Fibroblast of lung (primary cell): ENCODE measurements around the gene AK9. TPM values are rescaled to one million over a fixed set of nuclear protein-coding genes. Genes with fewer than 3 reads are reported as not detected.
"Not testable (repeated sequence)": the region's sequence is repeated elsewhere in the genome, so short reads cannot be mapped to it uniquely, and the experiment has no call there.

ENCODE experiments used
- DNase-seq, 2 donors: peaks; one replicate each; pipeline versions ENCODE4 v3.0.0 to v3.0.0-alpha.2; 2010; ENCODE audit warnings: low read depth in 2 of 2
- H2AFZ ChIP-seq: 2 replicates; pipeline ENCODE4 v1.5.1; 2012; ENCODE audit warnings: low read length, control low read depth, inconsistent platforms
- H3K27ac ChIP-seq: 2 replicates; pipeline ENCODE4 v1.5.1; 2011; ENCODE audit warnings: low read length, control low read depth; ENCODE audit not compliant: insufficient read depth
- H3K27me3 ChIP-seq: 2 replicates; pipeline ENCODE4 v1.5.1; 2011; ENCODE audit warnings: mild to moderate bottlenecking, low read length; ENCODE audit not compliant: control insufficient read depth, insufficient read depth
- H3K36me3 ChIP-seq: 2 replicates; pipeline ENCODE4 v1.5.1; 2011; ENCODE audit warnings: low read length; ENCODE audit not compliant: control insufficient read depth, insufficient read depth
- H3K4me1 ChIP-seq: 2 replicates; pipeline ENCODE4 v1.5.1; 2011; ENCODE audit warnings: low read length; ENCODE audit not compliant: control insufficient read depth, insufficient read depth; ENCODE audit errors: extremely low read depth
- H3K4me2 ChIP-seq: 2 replicates; pipeline ENCODE4 v1.5.1; 2011; ENCODE audit warnings: low read length, control low read depth; ENCODE audit not compliant: insufficient read depth; ENCODE audit errors: extremely low read depth
- H3K4me3 ChIP-seq, 4 experiments: fragments of 200-600 bp in 1 of 4; sonication (generic) in 1 of 4; replicated peaks in 1 of 4; 2 replicates each; pipeline ENCODE4 v1.5.1; 2011 to 2016; ENCODE audit warnings: low read length in 4 of 4, low read depth in 3 of 4, mild to moderate bottlenecking in 3 of 4, control low read depth in 2 of 4, inconsistent platforms in 1 of 4, mixed read lengths in 1 of 4; ENCODE audit not compliant: insufficient read depth in 1 of 4; ENCODE audit errors: control extremely low read depth in 1 of 4
- H3K79me2 ChIP-seq: 2 replicates; pipeline ENCODE4 v1.5.1; 2012; ENCODE audit warnings: mild to moderate bottlenecking, low read length, inconsistent platforms; ENCODE audit not compliant: control insufficient read depth, insufficient read depth
- H3K9ac ChIP-seq: 2 replicates; pipeline ENCODE4 v1.5.1; 2011; ENCODE audit warnings: mild to moderate bottlenecking, low read length, control low read depth; ENCODE audit not compliant: insufficient read depth
- H3K9me3 ChIP-seq: 2 replicates; pipeline ENCODE4 v1.5.1; 2012; ENCODE audit warnings: low read depth, low read length; ENCODE audit not compliant: control insufficient read depth, insufficient read depth
- H4K20me1 ChIP-seq: 2 replicates; pipeline ENCODE4 v1.5.1; 2011; ENCODE audit warnings: low read length; ENCODE audit not compliant: control insufficient read depth, insufficient read depth; ENCODE audit errors: extremely low read depth
- CTCF ChIP-seq, 2 donors: IDR thresholded peaks in 1 of 2; conservative IDR thresholded peaks in 1 of 2; 1 replicate in 1 of 2; 2 replicates in 1 of 2; pipeline ENCODE4 v1.5.1; 2011 to 2012; ENCODE audit warnings: low read length in 2 of 2, control low read depth in 1 of 2, inconsistent platforms in 1 of 2, low read depth in 1 of 2, mild to moderate bottlenecking in 1 of 2
- EZH2 ChIP-seq: IDR thresholded peaks from 2 replicates; pipeline ENCODE4 v1.5.1; 2012; ENCODE audit warnings: low read length, control low read depth, mild to moderate bottlenecking; ENCODE audit errors: missing control alignments
- polyA plus RNA-seq, 2 donors: library from polyadenylated mRNA; depleted of rRNA in 1 of 2; stranded (reverse) in 1 of 2; unstranded in 1 of 2; fragments of >200 nt; gene quantifications; 2 replicates each; pipeline ENCODE4 v1.2.1, GENCODE V29; 2011 to 2012; ENCODE audit warnings: missing spikeins in 1 of 2
- total RNA-seq: library from RNA; depleted of rRNA; stranded (reverse); fragments of >200 nt; gene quantifications from 2 replicates; pipeline ENCODE4 v1.2.1, GENCODE V29; 2014

AK9 gene
- total and polyA plus RNA-seq, 2 donors (not counting 1 experiment from before 2014, with no cell fraction given) = 4.5 to 10.4 TPM

- Histone ChIP-seq H3K9ac (no peak overlapping the region), H3K79me2 (no peaks in the 10 kb centered on the region), H3K4me1 (no peaks in the 10 kb centered on the region), H3K9me3 (no peaks in the 10 kb centered on the region), H3K36me3 (peaks cover 14% of the 10 kb centered on the region), H3K27ac (no peak overlapping the region), H3K27me3 (no peaks in the 10 kb centered on the region), H3K4me3 (no peak overlapping the region), H4K20me1 (no peaks in the 10 kb centered on the region), H3K4me2 (no peak overlapping the region), H2AFZ (no peak overlapping the region)
- TF ChIP-seq CTCF (conservative IDR thresholded peaks at IDR 0.05 in 1 of 2, IDR thresholded peaks at IDR 0.05 in 1 of 2; ENCODE audit: low read depth in 1 of 2, low read length in 2 of 2) (no peak), EZH2 (no peak)
- DNase-seq = no peak
Observed at GRCh38 chr6:109466212-109466923, 224.6 kb downstream of the AK9 start.

- Histone ChIP-seq H2AFZ (no peak overlapping the region), H3K27ac (no peak overlapping the region), H3K9ac (no peak overlapping the region), H4K20me1 (no peaks in the 10 kb centered on the region), H3K4me3 (no peak overlapping the region), H3K79me2 (no peaks in the 10 kb centered on the region), H3K4me2 (no peak overlapping the region), H3K9me3 (no peaks in the 10 kb centered on the region), H3K4me1 (no peaks in the 10 kb centered on the region), H3K36me3 (peaks cover 12% of the 10 kb centered on the region), H3K27me3 (no peaks in the 10 kb centered on the region)
- no peak for DNase-seq
- TF ChIP-seq EZH2 (no peak), CTCF (conservative IDR thresholded peaks at IDR 0.05 in 1 of 2, IDR thresholded peaks at IDR 0.05 in 1 of 2; ENCODE audit: low read depth in 1 of 2, low read length in 2 of 2) (no peak)
Observed at GRCh38 chr6:109465772-109466171, 225.2 kb downstream of the AK9 start.

GRCh38 chr6:109461733-109462526 is 229.1 kb downstream of the AK9 start:
- Histone ChIP-seq H3K36me3 (peaks cover 6% of the 10 kb centered on the region), H3K79me2 (no peaks in the 10 kb centered on the region), H3K4me1 (no peaks in the 10 kb centered on the region), H3K27me3 (no peaks in the 10 kb centered on the region), H3K27ac (no peak overlapping the region), H3K4me3 (no peak overlapping the region), H2AFZ (no peak overlapping the region), H4K20me1 (no peaks in the 10 kb centered on the region), H3K9ac (no peak overlapping the region), H3K4me2 (no peak overlapping the region), H3K9me3 (no peaks in the 10 kb centered on the region)
- TF ChIP-seq CTCF (conservative IDR thresholded peaks at IDR 0.05 in 1 of 2, IDR thresholded peaks at IDR 0.05 in 1 of 2; ENCODE audit: low read depth in 1 of 2, low read length in 2 of 2) = no peak
- TF ChIP-seq EZH2 = no peak
- no peak for DNase-seq

GRCh38 chr6:109461205-109461604 is 229.8 kb downstream of the AK9 start:
- not testable (repeated sequence) for H4K20me1 ChIP-seq, H3K9ac ChIP-seq, H3K4me1 ChIP-seq, H3K79me2 ChIP-seq, H3K27me3 ChIP-seq, H3K4me2 ChIP-seq, H2AFZ ChIP-seq, H3K36me3 ChIP-seq, H3K4me3 ChIP-seq, DNase-seq, H3K27ac ChIP-seq, H3K9me3 ChIP-seq
